HG02588 (cell line): Measurements from ENCODE around the gene SCMH1.

Experiments used
- ATAC-seq: cut with Tn5 transposase; IDR thresholded peaks from one replicate; pipeline ENCODE4 v1.9.1; 2021; ENCODE audit warnings: mild to moderate bottlenecking, moderate library complexity; ENCODE audit not compliant: unreplicated experiment

The SCMH1 gene

GRCh38 chr1:40980453-40981121 is 261.5 kb downstream of the SCMH1 start:
- ATAC-seq: peak; percentile 10

GRCh38 chr1:40980068-40980452 is 262.0 kb downstream of the SCMH1 start:
- peak; percentile 23 for ATAC-seq

- peak; percentile 85 for ATAC-seq
These were observed 262.7 kb downstream of the SCMH1 start, which contains the start of gene CTPS1 for GRCh38 chr1:40979241-40980067. Gene CTPS1 (plus strand): TSS chr1:40979696. CDS start chr1:40983291, 3,595 bp downstream.

DNA sequence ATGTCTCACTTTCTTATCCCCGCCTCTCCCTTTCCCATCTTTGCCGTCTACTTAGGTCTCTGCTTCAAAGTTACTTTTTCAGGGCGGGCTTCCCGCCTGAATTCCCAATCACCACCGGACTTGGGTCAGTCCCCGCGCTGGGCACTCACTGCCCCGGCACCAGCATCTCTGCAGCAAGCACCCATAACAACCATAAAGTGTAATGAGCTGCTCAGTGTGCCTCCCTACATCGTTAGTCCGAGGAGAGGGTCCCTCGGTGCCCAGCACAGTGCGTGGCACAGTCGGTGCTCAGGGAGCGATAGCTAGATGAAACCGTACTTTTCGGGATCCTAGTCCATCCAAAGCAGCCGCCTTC is 263.2 kb downstream of the SCMH1 start:
- no peak for ATAC-seq

- ATAC-seq: no peak
These were observed 264.4 kb downstream of the SCMH1 start for GRCh38 chr1:40977716-40978115.
